OCI-LY1 (cell line): ENCODE results near the gene THEM5.

Experiments used
- H2AFZ ChIP-seq: fragments of 200-600 bp; sonication (generic), shearing (Covaris generic); 2 replicates; pipeline ENCODE4 v1.6.0; 2014; ENCODE audit warnings: antibody characterized with exemption, mild to moderate bottlenecking, low read length
- H3F3A ChIP-seq: fragments of 200-600 bp; sonication (generic), shearing (Covaris generic); 2 replicates; pipeline ENCODE4 v1.6.0; 2014; ENCODE audit warnings: mild to moderate bottlenecking, antibody characterized with exemption, low read length, moderate library complexity; ENCODE audit not compliant: insufficient read depth
- H3K27ac ChIP-seq: fragments of 200-600 bp; sonication (generic); 2 replicates; pipeline ENCODE4 v1.5.1; 2014; ENCODE audit warnings: low read length, mixed run types, mild to moderate bottlenecking, low read depth; ENCODE audit not compliant: poor library complexity, severe bottlenecking
- H3K27me3 ChIP-seq: fragments of 200-600 bp; sonication (generic); 2 replicates; pipeline ENCODE4 v1.6.0; 2014; ENCODE audit warnings: antibody characterized with exemption, mild to moderate bottlenecking, low read length, moderate library complexity; ENCODE audit not compliant: insufficient read depth
- H3K36me3 ChIP-seq: fragments of 200-600 bp; sonication (generic); 2 replicates; pipeline ENCODE4 v1.6.1; 2014; ENCODE audit warnings: mild to moderate bottlenecking, antibody characterized with exemption, low read length, moderate library complexity, mixed read lengths; ENCODE audit not compliant: insufficient read depth
- H3K4me1 ChIP-seq: fragments of 200-600 bp; sonication (generic); 2 replicates; pipeline ENCODE4 v1.5.1; 2014; ENCODE audit warnings: mild to moderate bottlenecking, low read length, moderate library complexity; ENCODE audit not compliant: insufficient read depth, severe bottlenecking
- H3K4me2 ChIP-seq: fragments of 200-600 bp; sonication (generic), shearing (Covaris generic); 2 replicates; pipeline ENCODE4 v1.6.1; 2014; ENCODE audit warnings: low read length
- H3K4me3 ChIP-seq: fragments of 200-600 bp; sonication (generic); 2 replicates; pipeline ENCODE4 v1.5.1; 2014; ENCODE audit warnings: low read length, low read depth, mild to moderate bottlenecking, mixed read lengths; ENCODE audit not compliant: poor library complexity, severe bottlenecking
- H3K79me2 ChIP-seq: fragments of 200-600 bp; shearing (Covaris generic); 2 replicates; pipeline ENCODE4 v1.6.1; 2016; ENCODE audit warnings: mixed run types, low read length, mixed read lengths; ENCODE audit not compliant: insufficient read depth
- H3K9ac ChIP-seq: fragments of 200-600 bp; sonication (generic), shearing (Covaris generic); 2 replicates; pipeline ENCODE4 v1.6.1; 2014; ENCODE audit warnings: mild to moderate bottlenecking, low read length, mixed read lengths
- H3K9me2 ChIP-seq: fragments of 200-600 bp; sonication (generic), shearing (Covaris generic); 2 replicates; pipeline ENCODE4 v1.6.1; 2014; ENCODE audit warnings: low read depth, mild to moderate bottlenecking, low read length, mixed read lengths
- H3K9me3 ChIP-seq: fragments of 200-600 bp; shearing (Covaris generic); 2 replicates; pipeline ENCODE4 v1.6.1; 2014; ENCODE audit warnings: low read length, mixed read lengths
- H4K20me1 ChIP-seq: fragments of 200-600 bp; sonication (generic), shearing (Covaris generic); 2 replicates; pipeline ENCODE4 v1.6.0; 2016; ENCODE audit warnings: mild to moderate bottlenecking, low read length; ENCODE audit not compliant: insufficient read depth
- CTCF ChIP-seq: fragments of 200-600 bp; sonication (generic), shearing (Covaris generic); IDR thresholded peaks from 2 replicates; pipeline ENCODE4 v1.5.1; 2017; ENCODE audit warnings: mild to moderate bottlenecking, antibody characterized with exemption, low read length, moderate library complexity, mixed read lengths
- EZH2 ChIP-seq: fragments of 200-600 bp; sonication (generic), shearing (Covaris generic); IDR thresholded peaks from 2 replicates; pipeline ENCODE4 v1.8.0; 2017; ENCODE audit warnings: borderline replicate concordance, mixed run types, mild to moderate bottlenecking, antibody characterized with exemption, low read length, moderate library complexity, mixed read lengths

Gene THEM5

GRCh38 chr1:151832318-151832980 is 21.1 kb downstream of the THEM5 start:
- Histone ChIP-seq H3K79me2 (no peaks in the 10 kb centered on the region), H3K4me1 (no peaks in the 10 kb centered on the region), H3K9me2 (no peaks in the 10 kb centered on the region), H3K4me3 (no peak overlapping the region), H3K36me3 (no peaks in the 10 kb centered on the region), H3K9ac (no peak overlapping the region), H3K27ac (no peak overlapping the region), H2AFZ (no peak overlapping the region), H3K27me3 (0 out of 2 replicates have a peak, but pooled peaks cover 2% of the 10 kb centered on the region), H4K20me1 (no peaks in the 10 kb centered on the region), H3K9me3 (no peaks in the 10 kb centered on the region), H3F3A (no peaks in the 10 kb centered on the region), H3K4me2 (no peak overlapping the region)
- TF ChIP-seq CTCF (no peak), EZH2 (no peak)

DNA sequence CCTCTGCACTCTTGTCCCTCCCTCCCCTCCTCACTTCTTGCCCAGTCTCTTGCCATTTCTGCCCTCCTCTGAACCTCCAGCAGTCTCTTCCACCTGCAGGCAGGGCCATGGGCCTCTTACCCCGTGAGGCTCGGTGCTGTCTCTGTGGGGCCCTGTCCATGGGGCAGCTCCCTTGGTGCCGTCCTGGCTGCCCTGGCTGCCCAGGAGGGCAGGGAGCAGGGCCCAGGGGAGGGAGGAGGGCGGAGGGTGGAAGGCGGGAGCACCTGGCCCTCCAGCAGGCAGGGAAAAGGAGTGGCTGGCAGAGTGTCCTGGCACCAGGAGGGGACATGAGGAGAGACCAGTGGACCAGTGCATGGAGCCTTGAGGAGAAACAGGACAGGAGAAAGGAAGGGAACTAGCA is 21.9 kb downstream of the THEM5 start, which contains the start of gene RORC:
Gene RORC, minus strand, starts transcription at position 198 of the 400 bp plus-strand sequence. Its CDS starts 38 bp downstream, at position 160.
- Histone ChIP-seq H3K4me1 (no peaks in the 10 kb centered on the region), H3K4me2 (no peak within 1 kb of the TSS), H3K9me2 (no peaks in the 10 kb centered on the region), H2AFZ (no peak within 1 kb of the TSS), H3K79me2 (no peaks in the 10 kb centered on the region), H3K4me3 (no peak within 1 kb of the TSS), H3K27ac (no peak within 1 kb of the TSS), H3K27me3 (no peaks in the 10 kb centered on the region), H3F3A (no peaks in the 10 kb centered on the region), H4K20me1 (no peaks in the 10 kb centered on the region), H3K9ac (no peak within 1 kb of the TSS), H3K9me3 (no peaks in the 10 kb centered on the region), H3K36me3 (no peaks in the 10 kb centered on the region)
- TF ChIP-seq CTCF (no peak), EZH2 (no peak)

DNA sequence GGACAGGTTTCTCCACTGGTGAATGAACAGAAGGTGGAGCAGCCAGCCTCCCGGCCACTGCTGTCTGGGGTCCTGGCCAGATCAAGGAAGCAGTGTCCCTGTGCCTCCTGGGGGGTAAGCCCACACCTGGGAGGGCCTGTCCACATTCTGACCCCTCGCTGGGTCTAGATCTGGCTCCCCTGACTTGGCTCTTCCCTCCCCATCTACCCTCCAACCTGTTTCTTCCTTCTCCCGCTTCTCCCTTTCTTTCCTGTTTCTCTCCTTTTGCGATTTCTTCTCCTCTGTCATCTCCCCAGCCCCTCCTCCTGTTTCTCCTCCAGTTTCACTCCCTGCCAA is 22.3 kb downstream of the THEM5 start:
- H4K20me1 ChIP-seq = no peaks in the 10 kb centered on the region
- H3K4me3 ChIP-seq = no peak overlapping the region
- no peak overlapping the region for H3K9ac ChIP-seq
- no peaks in the 10 kb centered on the region for H3K79me2 ChIP-seq
- H3K9me2 ChIP-seq = no peaks in the 10 kb centered on the region
- no peaks in the 10 kb centered on the region for H3F3A ChIP-seq
- no peaks in the 10 kb centered on the region for H3K4me1 ChIP-seq
- no peak overlapping the region for H3K27ac ChIP-seq
- no peaks in the 10 kb centered on the region for H3K36me3 ChIP-seq
- H2AFZ ChIP-seq = no peak overlapping the region
- H3K9me3 ChIP-seq = no peaks in the 10 kb centered on the region
- H3K4me2 ChIP-seq = no peak overlapping the region
- H3K27me3 ChIP-seq = no peaks in the 10 kb centered on the region
- TF ChIP-seq EZH2 (no peak), CTCF (no peak)
